SW 1271 (cell line): Measurements from ENCODE around the gene F9.

ENCODE experiments used
- DNase-seq, 2 experiments: peaks; one replicate each; lab custom pipeline; 2025; lab: John Stamatoyannopoulos, UW

F9 gene

DNA sequence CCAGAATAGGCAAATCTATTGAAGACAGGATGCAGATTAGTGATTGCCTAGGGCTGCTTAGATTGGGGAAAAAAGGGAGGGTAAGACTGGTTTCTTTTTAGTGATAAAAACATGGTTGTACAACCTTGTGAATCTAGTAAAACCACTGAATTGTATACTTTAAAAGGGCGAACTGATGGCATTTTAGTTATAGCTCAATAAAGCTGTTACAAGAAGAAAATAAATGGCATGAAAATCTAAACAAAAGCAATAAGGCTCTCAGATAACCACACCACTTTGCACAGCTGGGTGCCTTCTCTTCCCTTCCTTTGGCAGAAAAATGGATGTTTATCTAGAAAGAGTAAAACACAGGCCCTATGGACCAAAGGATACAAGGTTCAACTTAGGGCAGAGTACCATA, 69.6 kb downstream of the F9 start:
- DNase-seq: no peak
